ENCODE data around the gene SLC8A1.

- TF ChIP-seq POLR2A (IDR thresholded peaks at IDR 0.05; ENCODE audit: low read length) (no peak), GATA1 (IDR thresholded peaks at IDR 0.05; ENCODE audit: low read depth, low read length) (no peak)
These were observed 240.9 kb downstream of the SLC8A1 start for GRCh38 chr2:40210968-40211353.

All from erythroblast (primary cell).